HEK293T (cell line): ENCODE data around the gene NEK5.

ENCODE experiments used
- CTCF ChIA-PET: fragments of 350-600 bp; formaldehyde crosslinking; extraction: SDS; loops from one replicate; lab custom pipeline; 2021; ENCODE audit warnings: antibody characterized with exemption, inconsistent platforms; lab: Yijun Ruan, JAX
- POLR2A ChIA-PET: fragments of 350-600 bp; formaldehyde crosslinking; extraction: SDS; loops from one replicate; lab custom pipeline; 2020; ENCODE audit warnings: antibody characterized with exemption, inconsistent platforms; lab: Yijun Ruan, JAX
- DNase-seq: peaks from one replicate; pipeline ENCODE4 v3.0.0; 2012; ENCODE audit warnings: mixed read lengths; ENCODE audit errors: extremely low spot score
- ARNT ChIP-seq: fragments of 450-650 bp; IDR thresholded peaks from 2 replicates; pipeline ENCODE4 v1.6.1; 2017; ENCODE audit warnings: mild to moderate bottlenecking
- BHLHE40 ChIP-seq: fragments of 450-650 bp; IDR thresholded peaks from 2 replicates; pipeline ENCODE4 v1.6.1; 2016; ENCODE audit warnings: mild to moderate bottlenecking, moderate library complexity, borderline replicate concordance
- CTBP1 ChIP-seq: fragments of 450-650 bp; IDR thresholded peaks from 2 replicates; pipeline ENCODE4 v1.6.1; 2016; ENCODE audit warnings: borderline replicate concordance
- ELF4 ChIP-seq: fragments of 450-650 bp; IDR thresholded peaks from 2 replicates; pipeline ENCODE4 v1.6.1; 2017; ENCODE audit warnings: antibody characterized with exemption
- FOXA1 ChIP-seq: fragments of 450-650 bp; IDR thresholded peaks from 2 replicates; pipeline ENCODE4 v1.6.1; 2016; ENCODE audit warnings: mild to moderate bottlenecking
- FOXK2 ChIP-seq: fragments of 450-650 bp; IDR thresholded peaks from 2 replicates; pipeline ENCODE4 v1.6.1; 2016; ENCODE audit warnings: mild to moderate bottlenecking
- FOXM1 ChIP-seq: fragments of 450-650 bp; IDR thresholded peaks from 2 replicates; pipeline ENCODE4 v1.6.1; 2017; ENCODE audit warnings: mild to moderate bottlenecking, borderline replicate concordance
- HDGF ChIP-seq: fragments of 450-650 bp; IDR thresholded peaks from 2 replicates; pipeline ENCODE4 v1.6.1; 2017; ENCODE audit warnings: antibody characterized with exemption, borderline replicate concordance
- L3MBTL2 ChIP-seq: fragments of 450-650 bp; conservative IDR thresholded peaks from 2 replicates; pipeline ENCODE4 v1.6.1; 2016; ENCODE audit warnings: mild to moderate bottlenecking
- LEF1 ChIP-seq: fragments of 450-650 bp; IDR thresholded peaks from 2 replicates; pipeline ENCODE4 v1.6.1; 2017; ENCODE audit warnings: mild to moderate bottlenecking, borderline replicate concordance
- NFRKB ChIP-seq: fragments of 450-650 bp; IDR thresholded peaks from 2 replicates; pipeline ENCODE4 v1.6.1; 2016; ENCODE audit warnings: mild to moderate bottlenecking, moderate library complexity
- PKNOX1 ChIP-seq: fragments of 450-650 bp; IDR thresholded peaks from 2 replicates; pipeline ENCODE4 v1.6.1; 2016
- SP1 ChIP-seq: fragments of 450-650 bp; IDR thresholded peaks from 2 replicates; pipeline ENCODE4 v1.6.1; 2017
- SUZ12 ChIP-seq: fragments of 450-650 bp; IDR thresholded peaks from 2 replicates; pipeline ENCODE4 v1.6.1; 2016; ENCODE audit warnings: mild to moderate bottlenecking
- TARDBP ChIP-seq: fragments of 450-650 bp; IDR thresholded peaks from 2 replicates; pipeline ENCODE4 v1.6.1; 2016
- ZNF384 ChIP-seq: fragments of 450-650 bp; IDR thresholded peaks from 2 replicates; pipeline ENCODE4 v1.6.1; 2016

NEK5 gene

GRCh38 chr13:52130641-52131040 is 1.8 kb upstream of the NEK5 start:
- ChIA-PET POLR2A (no interaction called here), CTCF (interaction anchor here (0.6 kb wide), 1 partner anchor 126 kb away, joined by 3 read pairs; no protein-coding TSS in a partner anchor)
- DNase-seq = no peak
- TF ChIP-seq FOXK2 (no peak), BHLHE40 (no peak), FOXA1 (no peak), NFRKB (no peak), L3MBTL2 (no peak), SUZ12 (no peak), PKNOX1 (no peak), CTBP1 (no peak), ZNF384 (no peak), FOXM1 (no peak)

GRCh38 chr13:52127783-52128702 is 830 bp downstream of the NEK5 start:
- CTCF ChIA-PET = interaction anchor here (0.5 to 1.7 kb wide), 11 partner anchors 11 to 796 kb away, joined by 3 to 10 read pairs (median 3); partner anchors contain the start of gene VPS36
- POLR2A ChIA-PET = interaction anchor here (0.9 to 1.3 kb wide), 2 partner anchors 66 to 295 kb away, joined by 3 read pairs; no protein-coding TSS in a partner anchor
- DNase-seq = peak; percentile 70
- TF ChIP-seq FOXM1 (no peak), L3MBTL2 (peak; percentile 59)

- ChIA-PET CTCF (interaction anchor here (0.5 to 1.7 kb wide), 7 partner anchors 108 to 729 kb away, joined by 3 to 10 read pairs (median 4); no protein-coding TSS in a partner anchor), POLR2A (interaction anchor here (0.9 to 1.3 kb wide), 2 partner anchors 67 to 295 kb away, joined by 3 read pairs; no protein-coding TSS in a partner anchor)
- no peak for DNase-seq
Observed at GRCh38 chr13:52127378-52127777, 1.5 kb downstream of the NEK5 start.

GRCh38 chr13:52125547-52125946 is 3.3 kb downstream of the NEK5 start:
- ChIA-PET POLR2A (interaction anchor here (0.9 kb wide), 1 partner anchor 126 kb away, joined by 3 read pairs; no protein-coding TSS in a partner anchor), CTCF (interaction anchor here (1.1 kb wide), 1 partner anchor 8 kb away, joined by 3 read pairs; no protein-coding TSS in a partner anchor)
- TF ChIP-seq TARDBP (no peak), BHLHE40 (no peak)
- no peak for DNase-seq

More at GRCh38 chr13:52127378-52127777, 1.5 kb downstream of the NEK5 start:
- TF ChIP-seq CTBP1 (no peak), SP1 (no peak), TARDBP (no peak), HDGF (no peak), SUZ12 (no peak), FOXK2 (no peak)

GRCh38 chr13:52118595-52118994 is 10.3 kb downstream of the NEK5 start:
- ChIA-PET CTCF (no interaction called here), POLR2A (no interaction called here)
- TF ChIP-seq FOXK2 (no peak), CTBP1 (no peak), L3MBTL2 (no peak), LEF1 (no peak), ZNF384 (no peak), NFRKB (no peak), SUZ12 (no peak), ARNT (no peak), PKNOX1 (no peak), FOXA1 (no peak), BHLHE40 (no peak), SP1 (no peak), FOXM1 (no peak), TARDBP (no peak)
- DNase-seq = no peak

GRCh38 chr13:52118095-52118494 is 10.8 kb downstream of the NEK5 start:
- CTCF ChIA-PET = no interaction called here
- no peak for TF ChIP-seq ELF4
- no peak for TF ChIP-seq PKNOX1
- POLR2A ChIA-PET = no interaction called here
- DNase-seq = no peak

GRCh38 chr13:52112591-52112990 is 16.3 kb downstream of the NEK5 start:
- POLR2A ChIA-PET = no interaction called here
- CTCF ChIA-PET = interaction anchor here (0.7 kb wide), 1 partner anchor 294 kb away, joined by 3 read pairs; no protein-coding TSS in a partner anchor
- DNase-seq = no peak
- TF ChIP-seq HDGF = no peak
- no peak for TF ChIP-seq L3MBTL2
